Bronchial epithelial cell (primary cell): ENCODE measurements around the gene GFM2. TPM values are rescaled to one million over a fixed set of nuclear protein-coding genes. Genes with fewer than 3 reads are reported as not detected.

Experiments used
- DNase-seq: peaks from one replicate; pipeline ENCODE4 v3.0.0-alpha.2; 2010; ENCODE audit warnings: low read depth
- FAIRE-seq: peaks from 2 replicates; lab custom pipeline; 2011; peaks lifted over from hg19 to GRCh38; lab: Jason Lieb, UNC
- H3K27me3 ChIP-seq: 2 replicates; pipeline ENCODE4 v1.5.1; 2011; ENCODE audit warnings: low read length; ENCODE audit not compliant: control insufficient read depth, insufficient read depth
- H3K36me3 ChIP-seq: 2 replicates; pipeline ENCODE4 v1.5.1; 2011; ENCODE audit warnings: low read length; ENCODE audit not compliant: control insufficient read depth, insufficient read depth
- H3K4me3 ChIP-seq: 2 replicates; pipeline ENCODE4 v1.5.1; 2011; ENCODE audit warnings: mild to moderate bottlenecking, low read depth, low read length, control low read depth
- CTCF ChIP-seq: IDR thresholded peaks from 2 replicates; pipeline ENCODE4 v1.5.1; 2011; ENCODE audit warnings: mild to moderate bottlenecking, moderate library complexity, low read length, control low read depth, inconsistent platforms; ENCODE audit not compliant: insufficient read depth, severe bottlenecking
- total RNA-seq: library from RNA; depleted of rRNA; stranded (reverse); fragments of >200 nt; gene quantifications from 2 replicates; pipeline ENCODE4 v1.2.1, GENCODE V29; 2014

GFM2 gene
- total RNA-seq, 1 donor from 2014 or later: 40.0 TPM

GRCh38 chr5:74738406-74738805 lies 28.5 kb downstream of the GFM2 start:
- FAIRE-seq: no peak
- no peak for TF ChIP-seq CTCF
- H3K4me3 ChIP-seq: no peak overlapping the region
- H3K27me3 ChIP-seq: no peaks in the 10 kb centered on the region
- peaks cover 7% of the 10 kb centered on the region for H3K36me3 ChIP-seq
- no peak for DNase-seq

GRCh38 chr5:74736759-74737158 lies 30.2 kb downstream of the GFM2 start:
- Histone ChIP-seq H3K36me3 (peaks cover 9% of the 10 kb centered on the region), H3K4me3 (no peak overlapping the region), H3K27me3 (no peaks in the 10 kb centered on the region)
- TF ChIP-seq CTCF: no peak
- DNase-seq (no peak), FAIRE-seq (no peak)

GRCh38 chr5:74725331-74725730 lies 41.6 kb downstream of the GFM2 start:
- TF ChIP-seq CTCF: no peak
- Histone ChIP-seq H3K4me3 (no peak overlapping the region), H3K27me3 (no peaks in the 10 kb centered on the region), H3K36me3 (peaks cover 5% of the 10 kb centered on the region)
- no peak for DNase-seq
- no peak for FAIRE-seq

- FAIRE-seq: no peak
- peaks cover 7% of the 10 kb centered on the region for H3K36me3 ChIP-seq
- H3K27me3 ChIP-seq: no peaks in the 10 kb centered on the region
- H3K4me3 ChIP-seq: no peak overlapping the region
- no peak for DNase-seq
- TF ChIP-seq CTCF: no peak
Observed at GRCh38 chr5:74722271-74722670, 44.6 kb downstream of the GFM2 start.

- FAIRE-seq: no peak
Observed at GRCh38 chr5:74717596-74717995, 49.3 kb downstream of the GFM2 start.

More at GRCh38 chr5:74717596-74717995, 49.3 kb downstream of the GFM2 start:
- Histone ChIP-seq H3K27me3 (no peaks in the 10 kb centered on the region), H3K36me3 (peaks cover 6% of the 10 kb centered on the region), H3K4me3 (no peak overlapping the region)
- no peak for DNase-seq
- no peak for TF ChIP-seq CTCF
